GM23338 (cell line): ENCODE results near the gene CCNL1. TPM values are rescaled to one million over a fixed set of nuclear protein-coding genes. Genes with fewer than 3 reads are reported as not detected.
"Not testable (repeated sequence)": the region's sequence is repeated elsewhere in the genome, so short reads cannot be mapped to it uniquely, and the experiment has no call there.

Source experiments
- ATAC-seq: fragments of 200-7000 bp; cut with Tn5 transposase; 3 replicates; pipeline ENCODE4 v1.9.1; 2020
- DNase-seq: peaks from one replicate; pipeline ENCODE4 v3.0.0-alpha.2; 2015; ENCODE audit warnings: low spot score
- H2AFZ ChIP-seq: fragments of 200-600 bp; sonication (generic); 2 replicates; pipeline ENCODE4 v1.8.0; 2016; ENCODE audit warnings: antibody characterized with exemption, mild to moderate bottlenecking, moderate library complexity
- H3F3A ChIP-seq: fragments of 200-600 bp; sonication (generic); replicated peaks from 2 replicates; pipeline ENCODE4 v1.8.0; 2017; ENCODE audit warnings: antibody characterized with exemption, mixed run types, low read depth
- H3K27ac ChIP-seq: fragments of 200-600 bp; sonication (generic); 2 replicates; pipeline ENCODE4 v1.6.1; 2016; ENCODE audit warnings: low read depth
- H3K27me3 ChIP-seq: fragments of 200-600 bp; sonication (generic); 2 replicates; pipeline ENCODE4 v1.8.0; 2016; ENCODE audit warnings: mild to moderate bottlenecking, mixed run types, moderate library complexity; ENCODE audit not compliant: insufficient read depth
- H3K36me3 ChIP-seq: fragments of 200-600 bp; sonication (generic); 2 replicates; pipeline ENCODE4 v1.8.0; 2016; ENCODE audit warnings: mild to moderate bottlenecking; ENCODE audit not compliant: insufficient read depth
- H3K4me1 ChIP-seq: fragments of 200-600 bp; sonication (generic); 2 replicates; pipeline ENCODE4 v1.8.0; 2016; ENCODE audit warnings: mild to moderate bottlenecking, moderate library complexity; ENCODE audit not compliant: insufficient read depth
- H3K4me2 ChIP-seq: fragments of 200-600 bp; sonication (generic); 2 replicates; pipeline ENCODE4 v1.7.1; 2017; ENCODE audit warnings: mixed run types
- H3K4me3 ChIP-seq: fragments of 200-600 bp; sonication (generic); 2 replicates; pipeline ENCODE4 v1.6.1; 2016; ENCODE audit warnings: mixed run types
- H3K79me2 ChIP-seq: fragments of 200-600 bp; sonication (generic); replicated peaks from 2 replicates; pipeline ENCODE4 v1.8.0; 2017; ENCODE audit warnings: mild to moderate bottlenecking; ENCODE audit not compliant: insufficient read depth
- H3K9me2 ChIP-seq: fragments of 200-600 bp; sonication (generic); 2 replicates; pipeline ENCODE4 v1.8.0; 2017; ENCODE audit not compliant: insufficient read depth
- H4K20me1 ChIP-seq: fragments of 200-600 bp; sonication (generic); replicated peaks from 2 replicates; pipeline ENCODE4 v1.8.0; 2017; ENCODE audit warnings: mild to moderate bottlenecking; ENCODE audit not compliant: insufficient read depth
- H3K27ac Mint-ChIP-seq: 2 replicates; pipeline ENCODE4 v1.8.0; 2020; ENCODE audit warnings: inconsistent platforms, mild to moderate bottlenecking, moderate library complexity, mixed read lengths
- H3K27me3 Mint-ChIP-seq: 3 replicates; pipeline ENCODE4 v1.8.0; 2022; ENCODE audit warnings: low read depth, mild to moderate bottlenecking, moderate library complexity, mixed read lengths, inconsistent platforms; ENCODE audit not compliant: insufficient read depth, poor library complexity
- H3K36me3 Mint-ChIP-seq: 3 replicates; pipeline ENCODE4 v1.8.0; 2021; ENCODE audit warnings: low read depth, mild to moderate bottlenecking, inconsistent platforms, moderate library complexity, mixed read lengths
- H3K4me1 Mint-ChIP-seq: 3 replicates; pipeline ENCODE4 v1.8.0; 2020; ENCODE audit warnings: mild to moderate bottlenecking, inconsistent platforms, mixed read lengths
- H3K4me3 Mint-ChIP-seq: 3 replicates; pipeline ENCODE4 v1.8.0; 2021; ENCODE audit warnings: moderate library complexity, mild to moderate bottlenecking, inconsistent platforms, mixed read lengths
- H3K9me3 Mint-ChIP-seq: 3 replicates; pipeline ENCODE4 v1.8.0; 2020; ENCODE audit warnings: moderate library complexity, mild to moderate bottlenecking, inconsistent platforms, mixed read lengths
- CREB1 ChIP-seq: fragments of 250-450 bp; sonication (Bioruptor Pico); IDR thresholded peaks from 2 replicates; pipeline ENCODE4 v1.5.0; 2020; ENCODE audit warnings: low read depth, mild to moderate bottlenecking, moderate library complexity
- NANOG ChIP-seq: IDR thresholded peaks from 2 replicates; pipeline ENCODE4 v1.6.1; 2016; ENCODE audit warnings: antibody characterized with exemption, borderline replicate concordance
- REST ChIP-seq: IDR thresholded peaks from one replicate; pipeline ENCODE4 v1.6.1; 2018; ENCODE audit warnings: antibody characterized with exemption; ENCODE audit not compliant: unreplicated experiment
- ZNF114 ChIP-seq: fragments of 250-450 bp; sonication (Bioruptor Pico); IDR thresholded peaks from 2 replicates; pipeline ENCODE4 v1.5.0; 2020; ENCODE audit warnings: mild to moderate bottlenecking, moderate library complexity
- ZNF331 ChIP-seq: fragments of 250-450 bp; sonication (Bioruptor Pico); IDR thresholded peaks from 2 replicates; pipeline ENCODE4 v1.5.0; 2020; ENCODE audit warnings: low read depth, mild to moderate bottlenecking, moderate library complexity
- ZNF462 ChIP-seq: fragments of 250-450 bp; sonication (Bioruptor Pico); IDR thresholded peaks from 2 replicates; pipeline ENCODE4 v1.5.0; 2020; ENCODE audit warnings: mild to moderate bottlenecking, moderate library complexity
- polyA plus RNA-seq: library from polyadenylated mRNA; unstranded; fragments of >200 nt; fragmentation: Nextera tagmentation; extraction: Ambion mirVana; gene quantifications from 2 replicates; pipeline ENCODE4 v1.2.1, GENCODE V29; 2016
- total RNA-seq: library from RNA; depleted of rRNA; stranded (reverse); fragments of >200 nt; shearing (Covaris generic); gene quantifications from 2 replicates; pipeline ENCODE4 v1.2.3, GENCODE V29; 2014

The CCNL1 gene
- total and polyA plus RNA-seq, 2 experiments from 2014 or later = 108 to 134 TPM

- peak; percentile 94 for TF ChIP-seq CREB1 (CRISPR knock-in tag)
- 0 out of 2 replicates have a peak, but pooled peaks have one; percentile 26 for TF ChIP-seq NANOG
- TF ChIP-seq ZNF114 (CRISPR knock-in tag) = peak; percentile 83
- no peak for TF ChIP-seq ZNF462 (CRISPR knock-in tag)
These were observed 14.9 kb upstream of the CCNL1 start (continued) for GRCh38 chr3:157174649-157175498.

- Histone ChIP-seq H3K36me3 (0 out of 2 replicates have a peak, but pooled peaks cover 2% of the 10 kb centered on the region), H3K4me1 (peaks cover 4% of the 10 kb centered on the region; the same call in 1 of the 2 replicates), H2AFZ (peak overlapping the region; percentile 79; the same call in 1 of the 2 replicates), H3K4me3 (peak overlapping the region; percentile 62), H3K27me3 (no peaks in the 10 kb centered on the region), H3K9me2 (no peaks in the 10 kb centered on the region), H3K79me2 (peaks cover 14% of the 10 kb centered on the region), H4K20me1 (no peaks in the 10 kb centered on the region), H3K4me2 (peak overlapping the region; percentile 78), H3F3A (no peaks in the 10 kb centered on the region), H3K27ac (peak overlapping the region; percentile 87)
- Mint-ChIP-seq H3K36me3 (peaks cover 30% of the 10 kb centered on the region), H3K4me1 (peaks cover 9% of the 10 kb centered on the region; the same call in 2 of the 3 replicates), H3K27ac (peak overlapping the region; percentile 97), H3K27me3 (peaks cover 2% of the 10 kb centered on the region), H3K9me3 (peaks cover 24% of the 10 kb centered on the region), H3K4me3 (peak overlapping the region; percentile 89)
- peak; percentile 22 for ATAC-seq
- no peak for TF ChIP-seq ZNF331
- no peak for TF ChIP-seq REST
- DNase-seq = peak; percentile 47
These were observed 14.3 kb upstream of the CCNL1 start for GRCh38 chr3:157174290-157174648.

GRCh38 chr3:157173343-157173742 lies 13.4 kb upstream of the CCNL1 start:
- H3K4me2 ChIP-seq = peak overlapping the region; percentile 78; the same call in 1 of the 2 replicates
- H3K4me3 ChIP-seq, H3F3A ChIP-seq, H3K9me2 ChIP-seq, H3K36me3 ChIP-seq, DNase-seq, H3K27ac Mint-ChIP-seq, H3K27me3 ChIP-seq, H3K4me1 ChIP-seq, H3K27me3 Mint-ChIP-seq, H4K20me1 ChIP-seq, H3K4me3 Mint-ChIP-seq, H3K27ac ChIP-seq, H3K4me1 Mint-ChIP-seq, ATAC-seq: not testable (repeated sequence)
- peak overlapping the region; percentile 53; the same call in 1 of the 2 replicates for H2AFZ ChIP-seq
- peaks cover 15% of the 10 kb centered on the region for H3K9me3 Mint-ChIP-seq
- peaks cover 14% of the 10 kb centered on the region for H3K79me2 ChIP-seq
- peaks cover 21% of the 10 kb centered on the region for H3K36me3 Mint-ChIP-seq
